K562 (cell line): Measurements from ENCODE around the gene CLDN7. TPM values are rescaled to one million over a fixed set of nuclear protein-coding genes. Genes with fewer than 3 reads are reported as not detected.

Source experiments
- ATAC-seq: fragments of 200-7000 bp; cut with Tn5 transposase; 3 replicates; pipeline ENCODE4 v1.9.1; 2020; ENCODE audit warnings: moderate library complexity
- BruUV-seq: library from RNA; stranded (reverse); fragments of 400-500 nt; replicated peaks from 2 replicates; lab custom pipeline; 2021; lab: Mats Ljungman, UMichigan
- CTCF ChIA-PET: fragments of 300-600 bp; formaldehyde crosslinking; extraction: SDS; loops from one replicate; lab custom pipeline; 2021; ENCODE audit warnings: low intra/inter-chr PET ratio; lab: Yijun Ruan, JAX
- POLR2A ChIA-PET: fragments of 300-600, 350-650 bp; sonication (Branson Sonifier 250); formaldehyde crosslinking; extraction: SDS; loops from one replicate; lab custom pipeline; 2021; ENCODE audit warnings: antibody characterized with exemption, inconsistent platforms; lab: Yijun Ruan, JAX
- DNase-seq, 4 experiments: peaks; one replicate each; pipeline versions ENCODE4 v3.0.0 to v3.0.0-alpha.2; 2011 to 2018; ENCODE audit warnings: low spot score in 3 of 4, mixed read lengths in 3 of 4; ENCODE audit errors: extremely low read depth in 1 of 4
- FAIRE-seq: peaks from 2 replicates; lab custom pipeline; 2011; peaks lifted over from hg19 to GRCh38; lab: Jason Lieb, UNC
- H2AFZ ChIP-seq: 2 replicates; pipeline ENCODE4 v1.6.0; 2011; ENCODE audit warnings: low read depth, low read length, control low read depth, inconsistent platforms
- H3K27ac ChIP-seq: fragments of 200-600 bp; 3 replicates; pipeline ENCODE4 v1.8.0; 2011; ENCODE audit warnings: low read depth, mild to moderate bottlenecking, control low read depth, inconsistent platforms, low read length, moderate library complexity, mixed read lengths; ENCODE audit errors: extremely low read depth
- H3K27me3 ChIP-seq, 2 experiments: fragments of 300-600 bp in 1 of 2; 2 replicates in 1 of 2; 3 replicates in 1 of 2; pipeline versions ENCODE4 v1.6.0 to v1.8.0; 2011; ENCODE audit warnings: inconsistent platforms in 2 of 2, low read length in 2 of 2, mild to moderate bottlenecking in 1 of 2, mixed read lengths in 1 of 2, moderate library complexity in 1 of 2; ENCODE audit not compliant: control insufficient read depth in 2 of 2, insufficient read depth in 2 of 2
- H3K36me3 ChIP-seq: fragments of 300-600 bp; 3 replicates; pipeline ENCODE4 v1.8.0; 2011; ENCODE audit warnings: mild to moderate bottlenecking, low read length, inconsistent platforms; ENCODE audit not compliant: control insufficient read depth, insufficient read depth
- H3K4me1 ChIP-seq, 2 experiments: fragments of 200-600 bp in 1 of 2; replicated peaks in 1 of 2; 2 replicates in 1 of 2; 3 replicates in 1 of 2; pipeline versions ENCODE4 v1.5.1 to v1.8.0; 2011; ENCODE audit warnings: inconsistent platforms in 2 of 2, low read length in 2 of 2, mild to moderate bottlenecking in 1 of 2, mixed read lengths in 1 of 2, moderate library complexity in 1 of 2; ENCODE audit not compliant: control insufficient read depth in 2 of 2, insufficient read depth in 2 of 2
- H3K4me2 ChIP-seq: 2 replicates; pipeline ENCODE4 v1.6.1; 2011; ENCODE audit warnings: low read length, control low read depth, inconsistent platforms, mixed read lengths; ENCODE audit not compliant: insufficient read depth
- H3K4me3 ChIP-seq: fragments of 200-600 bp; sonication (generic), shearing (Covaris generic); 2 replicates; pipeline ENCODE4 v1.5.1; 2016; ENCODE audit warnings: control low read depth, inconsistent platforms
- H3K79me2 ChIP-seq: fragments of 200-600 bp; 3 replicates; pipeline ENCODE4 v1.8.0; 2011; ENCODE audit warnings: low read length, inconsistent platforms; ENCODE audit not compliant: control insufficient read depth, insufficient read depth
- H3K9ac ChIP-seq, 2 experiments: 2 replicates each; pipeline versions ENCODE4 v1.6.0 to v1.6.1; 2011; ENCODE audit warnings: low read depth in 2 of 2, low read length in 2 of 2, control low read depth in 1 of 2, inconsistent platforms in 1 of 2, mild to moderate bottlenecking in 1 of 2, mixed read lengths in 1 of 2; ENCODE audit not compliant: insufficient read depth in 1 of 2
- H3K9me1 ChIP-seq: one replicate; pipeline ENCODE4 v1.6.0; 2011; ENCODE audit warnings: inconsistent platforms, mild to moderate bottlenecking, low read length, moderate library complexity; ENCODE audit not compliant: control insufficient read depth, insufficient read depth
- H3K9me3 ChIP-seq: replicated peaks from 2 replicates; pipeline ENCODE4 v1.5.1; 2011; ENCODE audit warnings: low read depth, low read length, inconsistent platforms; ENCODE audit not compliant: control insufficient read depth, insufficient read depth
- H4K20me1 ChIP-seq: replicated peaks from 2 replicates; pipeline ENCODE4 v1.6.1; 2011; ENCODE audit warnings: low read length, inconsistent platforms, mixed read lengths; ENCODE audit not compliant: control insufficient read depth, insufficient read depth
- KDM5B ChIP-seq: fragments of 200-600 bp; sonication (generic); IDR thresholded peaks from 2 replicates; pipeline ENCODE4 v1.6.1; 2012; ENCODE audit warnings: low read depth, mild to moderate bottlenecking, moderate library complexity, low read length, control low read depth, inconsistent platforms; ENCODE audit not compliant: insufficient replicate concordance
- KLF13 ChIP-seq: fragments of 450-650 bp; IDR thresholded peaks from 2 replicates; pipeline ENCODE4 v1.6.1; 2016; ENCODE audit warnings: missing genetic modification characterization, low read depth, mild to moderate bottlenecking, missing compliant biosample characterization, moderate library complexity, borderline replicate concordance
- WGBS: fragments of 100-300 bp; shearing (Covaris generic); methylation state at CpG from one replicate; pipeline ENCODE4 v1.1.6; 2016; ENCODE audit warnings: low coverage, mixed read lengths; ENCODE audit not compliant: insufficient coverage; ENCODE audit errors: missing lambda C conversion rate; 5-methylcytosine and 5-hydroxymethylcytosine counted together
- in situ Hi-C: fragments of 300-500 bp; cut with MboI; formaldehyde crosslinking; loops from 4 replicates; pipeline ENCODE4 v1.15.0; 2018; ENCODE audit warnings: inconsistent platforms, mixed read lengths
- intact Hi-C: fragments of 100-400 bp; cut with micrococcal nuclease; formaldehyde crosslinking; loops from 2 replicates; pipeline ENCODE4 v1.14.2; 2022
- polyA plus RNA-seq, 8 experiments: library from polyadenylated mRNA; depleted of rRNA in 4 of 8; stranded (reverse) in 5 of 8; unstranded in 3 of 8; fragments of >200 nt; fragmentation: Nextera tagmentation in 2 of 8; fragmentation: Illumina TruSeq in 1 of 8; extraction: Ambion mirVana in 2 of 8; extraction: Trizol in 1 of 8; gene quantifications; 2 replicates each; pipeline versions ENCODE4 v1.2.1 to v1.2.3, GENCODE V29; 2011 to 2014; ENCODE audit warnings: inconsistent platforms in 1 of 8, missing spikeins in 1 of 8
- total RNA-seq, 7 experiments: library from RNA; depleted of rRNA in 6 of 7; stranded (reverse); fragments of >200 nt in 6 of 7; fragmentation: Illumina TruSeq in 2 of 7; extraction: Trizol in 2 of 7; gene quantifications; 2 replicates each; pipeline versions ENCODE4 v1.2.1 to v1.2.3, GENCODE V29; 2011 to 2021; ENCODE audit warnings: low replicate concordance in 1 of 7

CLDN7 gene
- total and polyA plus RNA-seq, 9 of the 15 experiments (the other 6 are each of a cell fraction or from before 2014, with no cell fraction given): 2.2 to 14.5 (median 7.6) TPM

GRCh38 chr17:7216242-7217112, 45.8 kb downstream of the CLDN7 start:
- BruUV-seq: TSS peak; percentile 38
- TF ChIP-seq KLF13 (tag) (no peak), KDM5B (peak; percentile 11)
- TF ChIP-seq, all 486 proteins: peak for 1
- Histone ChIP-seq H3K4me3 (peak overlapping the region; percentile 44), H3K9me1 (peaks cover 6% of the 10 kb centered on the region), H3K9me3 (no peaks in the 10 kb centered on the region), H3K27ac (peak overlapping the region; percentile 52; the same call in 1 of the 3 replicates), H3K36me3 (peaks cover 11% of the 10 kb centered on the region; the same call in 2 of the 3 replicates), H3K79me2 (peaks cover 56% of the 10 kb centered on the region), H3K4me1 (peaks cover 39 to 56% of the 10 kb centered on the region in 2 experiments), H2AFZ (no peak overlapping the region), H4K20me1 (peaks cover 6% of the 10 kb centered on the region), H3K4me2 (peak overlapping the region; percentile 73), H3K9ac (peak overlapping the region in 1 of 2 experiments; percentile 82; a peak in 1 of 4 replicates), H3K27me3 (no peaks in the 10 kb centered on the region)
- in situ Hi-C loops (no loop called here), intact Hi-C loops (no loop called here)
- ChIA-PET POLR2A (interaction anchor here (0.6 to 0.7 kb wide), 2 partner anchors 10 to 136 kb away, joined by 3 to 4 read pairs; no protein-coding TSS in a partner anchor), CTCF (no interaction called here)
- 5% methylated on average over 7 of the region's 7 CpGs for WGBS
- ATAC-seq (no peak), DNase-seq (no peak), FAIRE-seq (no peak)
